Stimulated activated CD4-positive, alpha-beta T cell treated with anti-CD3 and anti-CD28 coated beads, Interleukin-4, amount 100 ng/mL, for 1 hour (primary cell): ENCODE results near the gene TUBA4B.
"Not testable (repeated sequence)": the region's sequence is repeated elsewhere in the genome, so short reads cannot be mapped to it uniquely, and the experiment has no call there.

Experiments used
- DNase-seq: peaks from one replicate; pipeline ENCODE4 v3.0.0-alpha.2; 2020

Gene TUBA4B

DNA sequence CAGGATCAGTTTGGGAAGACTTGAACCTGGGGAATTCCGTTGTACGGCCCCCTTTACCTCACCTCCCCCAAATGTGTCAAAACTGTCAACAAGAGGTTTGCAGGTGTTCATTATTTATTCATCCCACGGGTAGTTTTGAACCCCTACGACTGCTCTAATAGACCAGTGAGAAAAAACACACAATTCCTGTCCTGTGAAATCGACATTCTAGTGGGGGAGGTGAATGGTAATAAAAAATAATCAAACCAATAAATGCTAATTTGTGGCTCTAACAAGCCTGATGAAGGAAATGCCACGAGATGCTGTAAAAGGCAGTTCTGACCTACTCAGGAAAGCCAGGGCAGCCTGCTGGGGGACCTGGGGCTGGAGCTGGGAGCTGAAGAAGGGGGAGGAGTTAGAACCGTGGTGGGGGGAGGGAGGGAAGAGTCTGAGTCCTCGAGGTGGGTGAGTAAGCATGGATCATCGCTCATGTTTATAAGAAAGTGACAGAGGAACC lies 25.7 kb downstream of the TUBA4B start:
- no peak for DNase-seq

DNA sequence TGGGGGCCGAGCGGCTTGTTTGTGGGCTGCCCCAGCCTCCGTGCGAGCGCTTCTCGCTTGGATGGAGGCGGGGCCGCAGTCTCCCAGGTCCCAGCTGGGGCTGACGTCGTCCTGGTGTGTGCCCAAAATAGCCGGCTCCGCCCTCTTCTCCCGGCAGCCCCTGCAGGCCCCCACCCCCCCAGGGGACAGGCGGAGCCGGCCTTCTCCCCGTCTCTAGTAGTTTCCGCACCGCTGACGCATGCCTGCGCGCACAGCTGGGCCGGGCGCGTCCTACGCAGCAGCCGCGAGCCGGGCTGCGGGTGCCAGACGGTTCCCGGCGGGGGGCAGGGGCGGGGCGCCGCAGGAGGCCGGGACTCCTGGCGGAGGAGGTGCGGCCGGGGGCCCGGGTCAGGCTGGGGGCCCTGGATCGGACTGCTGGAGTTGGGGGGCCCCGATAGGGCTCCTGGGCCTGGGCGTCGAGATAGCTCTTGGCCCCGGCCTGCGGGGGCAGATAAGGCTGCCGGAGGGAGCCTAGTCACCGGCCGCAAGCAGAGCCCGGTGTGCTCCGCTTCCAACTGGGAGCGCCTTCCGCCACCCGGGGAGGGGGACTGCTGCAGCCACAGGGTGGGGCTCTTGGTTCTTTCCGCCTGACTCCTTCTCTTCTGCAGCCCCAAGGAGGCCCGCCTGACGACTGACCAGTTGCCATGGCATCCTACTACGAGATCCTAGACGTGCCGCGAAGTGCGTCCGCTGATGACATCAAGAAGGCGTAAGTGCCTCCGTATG lies 26.3 kb downstream of the TUBA4B start, which contains the start of gene DNAJB2:
Gene DNAJB2 (plus strand): TSS at position 216 of the 765 bp plus-strand sequence. CDS start 468 bp downstream, at position 684.
- DNase-seq, result peak; percentile 99

DNA sequence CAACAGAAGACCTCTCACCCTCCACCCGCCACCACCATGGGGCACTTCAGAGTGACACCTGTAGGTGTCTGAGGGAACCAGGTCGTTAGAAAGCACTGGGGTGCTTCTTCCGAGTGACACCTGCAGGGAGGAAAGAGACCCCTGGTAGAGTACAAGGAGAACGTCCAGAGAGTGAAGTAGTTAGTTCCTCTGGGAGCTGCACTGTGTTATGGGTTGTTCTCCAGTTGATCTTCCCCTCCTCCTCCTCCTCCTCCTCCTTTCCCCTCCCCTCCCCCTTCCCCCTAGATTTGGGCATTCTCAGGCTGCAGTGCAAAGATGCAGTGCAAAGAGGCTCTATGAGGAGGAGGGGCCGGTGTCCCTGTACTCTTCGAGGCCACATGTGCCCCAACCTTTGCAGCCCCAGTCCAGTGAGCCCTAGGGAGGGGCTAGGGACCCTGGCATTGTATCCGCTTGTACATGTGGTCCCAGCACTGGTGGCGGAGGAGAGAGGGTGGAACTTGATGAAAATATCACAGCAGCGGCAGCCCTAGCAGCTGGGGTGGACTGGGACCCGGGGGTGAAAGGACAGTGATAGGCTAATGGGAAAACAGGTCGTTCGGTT lies 27.0 kb downstream of the TUBA4B start:
- DNase-seq, result no peak

DNA sequence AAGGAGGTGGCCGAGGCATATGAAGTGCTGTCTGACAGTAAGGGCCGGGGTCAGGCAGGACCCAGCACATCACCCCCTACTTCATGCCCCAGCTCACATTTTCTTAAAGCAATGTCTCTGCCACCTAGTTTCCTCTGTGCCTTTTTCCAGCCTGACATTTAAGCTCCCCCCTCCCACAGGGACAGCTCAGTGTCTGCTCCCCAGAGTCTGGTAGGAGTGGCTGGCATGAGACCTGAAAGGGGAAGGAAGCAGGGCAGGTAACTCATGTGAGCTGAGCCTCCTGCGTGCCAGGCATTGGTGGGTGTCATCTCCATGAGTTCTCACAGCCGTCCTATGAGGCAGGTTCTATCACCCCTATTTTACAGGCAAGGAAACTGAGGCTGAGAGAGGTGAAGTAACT lies 27.6 kb downstream of the TUBA4B start:
- DNase-seq, result no peak

DNA sequence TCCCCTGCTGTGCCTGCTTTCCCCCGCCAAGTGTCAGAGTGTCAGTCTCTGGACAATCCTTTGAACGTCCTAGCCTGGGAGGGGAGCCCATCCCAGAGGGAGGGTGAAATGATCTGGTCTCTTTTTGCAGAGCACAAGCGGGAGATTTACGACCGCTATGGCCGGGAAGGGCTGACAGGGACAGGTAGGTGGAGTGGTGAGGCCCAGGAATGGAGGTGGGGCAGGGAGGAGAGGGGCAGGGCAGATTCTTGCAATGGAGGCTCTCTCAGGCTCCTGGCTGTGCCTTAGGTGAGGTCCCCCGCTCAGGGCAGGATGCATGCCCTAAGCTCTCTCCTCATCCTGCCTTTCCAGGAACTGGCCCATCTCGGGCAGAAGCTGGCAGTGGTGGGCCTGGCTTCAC lies 28.5 kb downstream of the TUBA4B start:
- DNase-seq, result no peak

DNA sequence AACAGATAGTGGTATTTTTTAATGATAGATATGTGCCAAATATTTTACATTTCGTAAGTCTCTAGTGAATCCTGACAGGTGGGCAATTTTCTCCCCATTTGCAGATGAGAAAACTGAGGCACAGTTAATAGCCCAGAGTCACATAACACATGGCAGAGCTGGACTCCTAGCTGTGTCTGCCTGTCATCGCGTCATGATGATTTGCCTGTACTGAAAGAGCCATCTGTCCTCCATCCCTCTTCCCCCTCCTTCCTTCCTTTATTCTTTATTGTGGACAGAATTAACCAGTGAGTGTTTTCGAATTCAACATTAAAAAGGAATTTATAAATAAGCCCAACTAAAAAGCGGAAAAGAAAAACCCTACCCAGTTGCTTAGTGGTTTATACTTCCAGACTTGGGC lies 29.3 kb downstream of the TUBA4B start:
- no peak for DNase-seq

DNA sequence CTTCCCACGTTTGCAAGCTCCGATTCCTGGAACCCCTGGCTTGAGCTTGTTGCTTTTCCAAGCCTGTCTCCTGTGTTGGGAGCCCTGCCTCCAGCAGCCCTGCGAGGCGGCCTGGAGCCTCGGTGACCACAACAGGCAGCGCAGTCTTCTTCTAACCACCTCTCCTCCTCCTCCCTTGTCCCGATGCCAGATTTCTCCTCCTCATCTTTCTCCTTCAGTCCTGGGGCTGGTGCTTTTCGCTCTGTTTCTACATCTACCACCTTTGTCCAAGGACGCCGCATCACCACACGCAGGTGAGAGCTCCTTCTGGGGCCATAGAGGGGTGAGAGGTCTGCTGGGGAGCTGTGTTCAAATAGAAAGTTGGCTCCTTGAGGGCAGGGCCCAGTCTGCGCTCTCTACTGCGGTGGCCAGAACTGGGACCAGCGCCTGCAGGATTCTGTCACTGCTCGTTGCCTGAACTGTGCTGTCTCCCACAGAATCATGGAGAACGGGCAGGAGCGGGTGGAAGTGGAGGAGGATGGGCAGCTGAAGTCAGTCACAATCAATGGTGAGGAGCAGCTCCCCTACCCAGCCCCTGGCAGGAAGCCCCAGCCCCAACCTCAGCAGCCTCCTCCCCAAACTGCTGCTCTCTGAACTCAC lies 30.0 kb downstream of the TUBA4B start:
- DNase-seq, result no peak

DNA sequence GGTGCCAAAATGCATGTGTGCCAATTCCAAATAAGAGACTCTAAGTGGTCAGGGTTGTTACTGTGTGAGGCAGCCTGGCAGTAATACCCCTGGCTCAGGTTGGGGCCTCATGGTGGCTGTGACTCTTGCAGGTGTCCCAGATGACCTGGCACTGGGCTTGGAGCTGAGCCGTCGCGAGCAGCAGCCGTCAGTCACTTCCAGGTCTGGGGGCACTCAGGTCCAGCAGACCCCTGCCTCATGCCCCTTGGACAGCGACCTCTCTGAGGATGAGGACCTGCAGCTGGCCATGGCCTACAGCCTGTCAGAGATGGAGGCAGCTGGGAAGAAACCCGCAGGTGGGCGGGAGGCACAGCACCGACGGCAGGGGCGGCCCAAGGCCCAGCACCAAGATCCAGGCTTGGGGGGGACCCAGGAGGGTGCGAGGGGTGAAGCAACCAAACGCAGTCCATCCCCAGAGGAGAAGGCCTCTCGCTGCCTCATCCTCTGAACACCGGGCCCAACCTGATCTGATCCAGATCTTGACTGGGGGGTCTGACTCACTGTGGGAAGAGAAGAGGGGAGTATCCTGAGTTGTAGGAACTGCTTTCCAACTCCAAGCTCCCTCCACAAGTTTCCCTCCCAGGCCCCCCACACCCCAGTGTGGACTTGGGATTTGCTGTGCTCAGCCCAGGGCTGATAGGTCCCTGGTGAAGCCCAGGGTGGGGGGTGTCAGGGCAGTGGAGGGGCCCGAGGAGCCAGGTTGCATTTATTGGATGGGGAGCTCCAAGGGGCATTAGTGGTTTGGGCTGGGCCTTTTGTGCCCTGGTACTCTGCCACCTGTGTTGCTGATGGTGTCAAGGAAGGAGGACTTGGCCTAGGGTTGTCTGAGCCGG lies 31.7 kb downstream of the TUBA4B start:
- DNase-seq, result no peak

DNA sequence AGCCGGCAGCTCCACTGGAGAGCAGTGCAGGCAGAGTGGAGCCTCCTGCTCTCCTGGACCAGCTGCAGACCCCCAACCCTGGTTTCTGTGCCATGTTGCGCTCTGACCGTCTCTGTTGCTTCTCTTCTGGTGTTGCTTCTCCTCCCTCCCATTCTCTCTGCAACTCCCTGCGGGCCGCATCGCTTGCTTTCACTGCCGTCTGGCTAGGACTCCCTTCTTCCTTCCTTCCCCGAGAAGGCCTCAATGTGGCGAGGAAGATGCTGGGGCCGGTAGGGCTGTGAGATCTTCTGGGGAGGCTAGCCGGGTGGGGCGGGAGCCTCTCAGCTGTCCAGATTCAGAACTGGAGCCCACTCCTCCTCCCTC lies 32.3 kb downstream of the TUBA4B start:
- no peak for DNase-seq

DNA sequence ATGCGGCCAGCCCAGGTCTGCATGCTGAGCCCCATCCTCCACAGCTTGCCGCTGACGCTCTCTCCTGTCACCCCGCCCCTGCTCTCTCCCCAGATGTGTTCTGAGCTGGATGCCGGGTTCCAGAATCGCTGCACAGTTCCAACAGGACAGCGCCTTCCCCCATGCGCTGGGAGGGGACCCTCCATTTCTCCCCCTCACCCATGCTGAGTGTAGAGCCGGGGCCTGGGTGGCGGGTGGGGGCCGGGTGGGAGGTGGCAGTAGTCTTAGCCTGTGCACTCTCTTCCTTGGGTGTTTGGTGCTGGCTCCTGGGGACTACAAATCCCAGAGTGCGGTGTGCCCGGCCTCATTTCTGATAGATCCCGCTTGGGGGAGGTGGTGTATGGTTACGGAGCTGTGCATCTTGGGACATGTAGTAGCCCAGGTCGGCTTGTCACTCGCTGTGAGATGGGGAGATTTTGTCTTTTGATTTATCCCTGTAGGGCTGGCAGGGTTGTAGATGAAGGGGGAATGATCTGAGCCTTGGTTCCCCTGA lies 32.9 kb downstream of the TUBA4B start:
- DNase-seq, result no peak

DNA sequence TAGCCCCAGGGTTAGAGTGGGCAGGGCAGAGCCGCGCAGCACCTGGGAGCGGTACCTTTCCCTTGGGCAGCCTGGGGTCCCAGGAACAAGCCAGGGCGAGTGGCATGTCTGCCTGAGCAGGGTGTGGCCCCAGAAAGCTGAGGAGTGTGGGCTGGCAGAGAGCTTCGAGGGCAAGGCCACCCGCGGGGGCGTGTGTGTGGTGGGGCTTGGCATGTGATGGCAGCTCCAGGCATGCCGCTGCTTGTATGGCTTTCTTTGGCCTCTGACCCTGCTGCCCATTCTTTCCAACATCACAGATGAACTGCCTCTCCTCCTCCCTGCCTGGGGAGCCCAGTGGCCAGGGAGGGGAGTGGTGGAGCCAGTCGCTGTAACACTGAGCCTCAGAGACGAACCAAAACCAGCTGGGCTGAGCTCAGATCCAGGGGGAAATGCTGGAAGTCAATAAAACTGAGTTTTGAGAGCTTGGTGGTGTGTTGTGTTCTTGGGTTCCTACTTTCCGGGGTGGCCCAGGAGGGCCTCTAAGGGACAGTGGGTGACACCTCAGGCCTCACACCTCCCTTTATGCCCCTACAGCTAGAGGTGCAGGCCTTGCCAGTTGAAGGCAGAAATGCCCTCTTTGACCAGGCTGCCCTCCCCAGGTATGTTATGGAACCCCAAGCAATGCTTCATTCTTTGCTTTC lies 33.5 kb downstream of the TUBA4B start:
- no peak for DNase-seq

DNA sequence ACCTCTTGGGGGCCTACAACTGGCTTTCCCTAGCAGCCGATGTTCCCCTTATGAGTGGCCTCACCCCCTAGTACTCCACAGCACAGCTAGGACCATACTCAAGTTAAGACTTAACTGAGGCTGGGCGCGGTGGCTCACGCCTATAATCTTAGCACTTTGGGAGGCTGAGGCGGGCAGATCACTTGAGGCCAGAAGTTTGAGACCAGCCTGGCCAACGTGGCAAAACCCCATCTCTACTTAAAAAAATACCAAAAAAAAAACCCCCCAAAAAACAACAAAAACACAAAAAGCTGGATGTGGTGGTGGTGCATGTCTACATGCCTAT lies 34.0 kb downstream of the TUBA4B start:
- not testable (repeated sequence) for DNase-seq

DNA sequence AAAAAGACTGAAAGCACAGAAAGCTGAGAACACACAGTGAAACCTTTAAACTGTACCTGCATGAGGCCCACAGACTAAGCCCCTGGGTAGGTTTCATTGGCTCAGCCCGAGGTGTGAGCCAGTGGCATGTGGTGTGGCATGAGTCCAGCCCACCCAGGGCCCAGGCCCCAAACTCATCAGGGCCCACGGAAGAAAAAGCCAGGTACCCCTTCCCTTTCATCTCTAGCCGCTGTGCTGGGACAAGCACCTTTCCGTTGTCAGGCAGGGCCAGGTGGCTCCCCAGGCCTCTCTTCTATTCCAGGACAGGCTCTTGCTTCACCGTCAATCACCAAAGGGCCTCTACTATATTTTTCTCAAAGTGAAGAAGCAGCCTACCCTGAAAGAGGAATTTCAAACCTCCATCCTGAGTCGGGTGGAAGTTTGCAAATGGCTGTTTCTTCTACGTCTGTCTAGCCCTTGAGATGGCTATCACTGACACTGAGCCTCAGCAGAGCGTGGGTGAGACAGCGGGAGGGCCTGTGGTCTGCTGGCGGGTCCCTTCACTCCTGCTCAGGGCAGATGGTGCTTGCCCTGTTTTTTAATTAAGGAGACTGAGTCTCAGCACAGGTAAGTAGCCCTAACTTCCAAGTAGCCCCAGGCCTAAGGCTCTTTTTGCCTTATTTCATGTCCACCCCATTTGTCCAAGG lies 34.7 kb downstream of the TUBA4B start:
- DNase-seq, result no peak

DNA sequence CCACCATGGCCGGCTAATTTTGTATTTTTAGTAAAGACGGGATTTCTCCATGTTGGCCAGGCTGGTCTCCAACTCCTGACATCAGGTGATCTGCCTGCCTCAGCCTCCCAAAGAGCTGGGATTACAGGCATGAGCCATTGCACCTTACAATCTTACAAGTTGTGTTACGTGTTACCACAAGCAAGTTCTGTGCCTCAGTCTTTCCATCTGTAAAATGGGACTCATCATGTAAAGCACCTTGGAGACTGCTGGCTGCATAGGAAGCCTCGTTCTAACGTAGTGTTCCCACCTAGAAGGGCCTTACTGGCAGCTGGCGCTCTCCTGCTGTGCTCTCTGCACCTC lies 36.1 kb downstream of the TUBA4B start:
- DNase-seq, result no peak

DNA sequence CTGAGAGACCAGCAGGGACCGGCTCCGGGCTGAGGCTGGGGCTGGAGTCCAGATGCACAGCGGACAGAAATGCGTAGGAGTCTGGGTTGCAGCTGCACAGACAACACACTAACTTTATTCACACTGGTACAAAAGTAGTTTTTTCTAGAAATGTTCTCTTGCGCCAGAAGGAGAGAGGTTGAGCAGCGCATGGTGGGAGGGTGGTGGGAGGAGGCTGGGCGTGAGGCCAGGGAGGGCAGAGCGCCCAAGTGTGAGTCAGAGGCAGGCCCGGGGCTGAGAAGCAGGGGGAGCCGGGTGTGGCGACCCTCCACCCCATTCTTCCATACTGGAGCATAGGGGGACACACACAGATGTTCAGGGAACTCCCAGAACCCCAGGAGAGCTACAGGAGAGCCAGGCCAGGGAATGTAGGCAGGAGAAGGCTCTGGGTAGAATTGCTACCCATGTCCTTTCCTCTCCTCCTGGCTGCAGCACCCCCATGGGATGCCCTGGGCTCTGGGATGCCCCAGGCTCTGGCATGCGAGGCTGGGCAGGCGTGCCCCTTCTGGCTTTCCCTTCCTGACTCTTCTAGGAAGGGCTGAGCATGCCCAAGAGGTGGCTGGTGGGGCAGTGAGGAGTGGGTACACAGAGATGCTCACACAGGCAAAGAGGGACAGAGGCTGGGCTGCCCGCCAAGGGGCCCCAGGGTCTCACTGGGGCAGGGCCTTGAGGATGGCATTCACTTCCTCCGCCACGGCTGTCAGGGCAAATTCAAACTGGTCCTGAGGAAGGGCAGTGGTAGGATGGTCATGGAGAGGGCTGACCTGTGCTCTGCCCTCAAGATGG lies 36.7 kb downstream of the TUBA4B start:
- no peak for DNase-seq

DNA sequence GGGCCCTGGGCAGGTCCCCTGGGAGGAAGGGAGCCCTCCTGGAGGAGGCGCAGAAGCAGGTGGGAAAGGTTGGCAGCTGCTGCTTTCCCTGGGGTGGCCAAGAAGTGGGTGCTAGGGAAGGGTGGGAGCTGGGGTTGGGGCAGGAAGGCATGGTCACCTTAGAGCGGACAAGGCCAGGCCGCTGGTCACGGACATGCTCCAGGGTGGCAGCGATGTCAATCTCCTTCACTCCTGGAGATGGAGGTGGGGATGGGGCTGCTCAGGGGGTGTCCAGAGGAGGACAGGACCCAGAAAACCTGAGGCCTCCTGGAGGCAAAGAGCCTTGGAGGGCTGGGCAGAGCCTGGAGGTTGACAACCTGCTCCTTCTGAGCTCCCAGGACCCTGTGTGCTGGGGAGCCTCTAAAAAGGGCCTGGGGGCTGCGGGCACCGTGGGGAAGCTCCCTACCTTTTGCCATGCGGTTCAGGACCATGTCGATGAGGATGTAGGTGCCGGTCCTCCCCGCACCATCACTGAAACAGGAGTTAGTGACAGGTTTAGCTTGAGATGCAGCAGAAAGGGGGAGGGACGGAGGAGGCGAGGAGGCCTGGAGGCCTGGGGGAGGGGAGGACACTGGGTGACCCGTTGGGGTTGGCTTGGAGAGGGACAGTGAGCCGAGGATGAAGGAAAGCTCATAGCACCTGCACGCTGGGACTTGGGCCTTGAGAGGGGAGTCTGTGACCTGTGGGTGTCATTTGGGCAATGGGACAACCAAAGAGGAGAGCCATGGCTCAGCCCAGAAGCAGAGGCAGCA lies 37.5 kb downstream of the TUBA4B start:
- no peak for DNase-seq

DNA sequence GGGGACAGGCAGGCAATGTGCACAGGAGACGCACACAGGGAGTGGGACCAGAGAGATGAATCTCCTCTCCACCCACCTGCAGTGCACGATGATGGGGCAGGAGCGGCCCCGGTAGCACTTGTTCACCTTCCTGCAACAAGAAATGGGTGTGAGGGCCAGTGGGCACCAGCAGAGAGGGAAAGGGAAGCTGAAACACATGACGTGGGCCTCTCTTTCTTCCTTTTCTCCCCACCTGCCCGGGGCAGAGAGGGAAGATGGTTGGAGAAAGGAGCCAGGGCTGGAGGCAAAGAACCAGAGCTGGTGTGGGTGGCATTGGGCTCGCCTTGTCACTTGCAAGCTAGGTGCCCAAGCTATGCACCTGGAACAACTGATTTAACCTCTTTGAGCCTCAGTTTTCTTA lies 38.4 kb downstream of the TUBA4B start:
- no peak for DNase-seq

DNA sequence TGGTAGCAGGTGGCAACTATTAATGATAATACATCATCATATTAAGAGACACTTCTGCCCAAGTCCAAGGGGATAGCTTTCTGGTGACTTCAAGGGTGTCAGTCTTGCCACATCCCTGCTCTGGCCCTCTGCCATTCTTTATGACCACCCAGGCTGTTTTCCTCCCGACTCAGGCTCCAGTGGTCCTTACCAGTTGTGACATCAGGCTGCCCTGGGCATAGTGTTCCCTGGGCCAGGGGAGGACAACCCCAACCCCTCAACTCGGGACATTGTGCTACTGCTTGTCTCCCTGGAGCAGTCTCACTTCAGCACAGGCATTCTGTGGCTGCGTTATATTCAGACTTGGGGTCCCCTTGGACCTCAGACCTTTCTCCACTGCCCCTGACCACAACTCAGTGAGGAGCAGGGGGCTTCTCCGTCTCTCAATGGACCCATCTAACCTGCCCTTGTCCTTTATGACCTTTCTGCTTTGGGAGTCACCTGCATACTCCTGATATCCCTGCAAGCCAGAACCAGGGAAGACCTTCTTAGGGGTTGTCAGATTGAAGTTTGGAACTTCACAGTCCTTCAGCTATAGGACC lies 39.0 kb downstream of the TUBA4B start:
- DNase-seq, result no peak

DNA sequence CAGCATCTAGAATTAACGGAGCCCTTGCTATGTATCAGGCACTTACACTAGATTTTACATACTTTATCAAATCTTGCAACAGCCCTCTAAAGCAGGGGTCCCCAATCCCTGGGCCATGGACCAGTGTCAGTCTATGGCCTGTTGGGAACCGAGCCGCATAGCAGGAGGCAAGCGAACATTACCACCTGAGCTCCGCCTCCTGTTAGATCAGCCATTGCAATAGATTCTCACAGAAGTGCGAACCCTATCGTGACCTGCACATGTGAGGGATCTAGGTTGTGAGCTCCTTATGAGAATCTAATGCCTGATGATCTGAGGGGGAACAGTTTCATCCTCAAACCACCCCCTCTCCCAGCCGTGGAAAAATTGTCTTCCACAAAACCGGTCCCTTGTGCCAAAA lies 39.6 kb downstream of the TUBA4B start:
- DNase-seq, result no peak

DNA sequence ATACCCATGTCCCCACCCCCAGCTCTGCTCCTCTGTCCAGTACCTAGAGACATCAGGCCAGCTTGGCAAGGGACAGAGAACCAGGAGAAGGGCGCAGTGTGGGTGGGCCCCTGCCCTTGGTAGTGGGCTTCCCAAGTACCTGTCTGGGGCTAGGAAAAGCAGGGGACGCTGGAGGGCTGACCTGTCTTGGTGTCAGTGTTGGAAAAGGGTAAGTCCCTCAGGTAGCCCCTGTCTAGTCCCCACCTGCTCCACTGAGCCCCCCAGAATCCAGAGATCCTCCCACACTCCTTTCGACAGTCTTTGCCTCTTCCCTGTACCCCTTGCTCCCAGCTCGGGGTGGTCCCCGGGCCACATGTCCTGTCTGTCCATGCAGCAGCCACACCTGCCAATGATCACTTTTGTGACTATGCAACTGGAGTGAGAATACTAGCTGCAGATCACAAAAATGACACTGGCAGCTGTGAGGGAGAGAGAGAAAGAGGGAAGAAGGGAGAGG lies 40.7 kb downstream of the TUBA4B start:
- no peak for DNase-seq
